HEK293 (cell line): ENCODE results near the gene OSTM1.

ENCODE experiments used
- CTCF ChIA-PET: fragments of 350-600 bp; formaldehyde crosslinking; extraction: SDS; loops from one replicate; lab custom pipeline; 2021; ENCODE audit warnings: antibody characterized with exemption; lab: Yijun Ruan, JAX
- POLR2A ChIA-PET: fragments of 300-600 bp; formaldehyde crosslinking; extraction: SDS; loops from one replicate; lab custom pipeline; 2020; ENCODE audit warnings: antibody characterized with exemption, inconsistent platforms; lab: Yijun Ruan, JAX
- H3K27ac ChIP-seq: fragments of 200-500 bp; sonication (Bioruptor generic); 2 replicates; pipeline ENCODE4 v1.5.1; 2014; ENCODE audit warnings: low read depth, low read length, control low read depth, inconsistent platforms; ENCODE audit errors: extremely low read depth
- H3K36me3 ChIP-seq, 2 experiments: fragments of 200-500 bp in 1 of 2; sonication (Bioruptor generic) in 1 of 2; 1 replicate in 1 of 2; 2 replicates in 1 of 2; pipeline ENCODE4 v1.5.1; 2014 to 2017; ENCODE audit warnings: inconsistent platforms in 2 of 2, low read length in 2 of 2; ENCODE audit not compliant: control insufficient read depth in 2 of 2, insufficient read depth in 1 of 2
- H3K4me1 ChIP-seq: fragments of 200-500 bp; sonication (Bioruptor generic); 2 replicates; pipeline ENCODE4 v1.5.1; 2014; ENCODE audit warnings: mild to moderate bottlenecking, low read length, inconsistent platforms; ENCODE audit not compliant: control insufficient read depth, insufficient read depth
- H3K4me3 ChIP-seq: 2 replicates; pipeline ENCODE4 v1.5.1; 2011; ENCODE audit warnings: low read depth, mild to moderate bottlenecking, control low read depth, low read length, moderate library complexity
- H3K9me3 ChIP-seq: fragments of 200-500 bp; sonication (Bioruptor generic); 2 replicates; pipeline ENCODE4 v1.5.1; 2014; ENCODE audit warnings: low read depth, low read length, inconsistent platforms; ENCODE audit not compliant: control insufficient read depth, insufficient read depth
- BCL11B ChIP-seq: fragments of 450-650 bp; formaldehyde crosslinking; IDR thresholded peaks from 2 replicates; pipeline ENCODE4 v1.5.1; 2016; ENCODE audit warnings: low read depth, missing biosample characterization, missing genetic modification characterization
- ELK4 ChIP-seq: IDR thresholded peaks from 2 replicates; pipeline ENCODE4 v1.6.1; 2011; ENCODE audit warnings: mild to moderate bottlenecking, low read depth, low read length, borderline replicate concordance
- HIC1 ChIP-seq: fragments of 450-650 bp; formaldehyde crosslinking; IDR thresholded peaks from 2 replicates; pipeline ENCODE4 v1.5.1; 2016; ENCODE audit warnings: missing biosample characterization, missing genetic modification characterization
- IKZF3 ChIP-seq: fragments of 450-650 bp; IDR thresholded peaks from 2 replicates; pipeline ENCODE4 v1.5.0; 2018; ENCODE audit warnings: missing biosample characterization, mild to moderate bottlenecking, missing genetic modification characterization, moderate library complexity
- MYNN ChIP-seq: fragments of 450-650 bp; formaldehyde crosslinking; IDR thresholded peaks from 2 replicates; pipeline ENCODE4 v1.5.1; 2016; ENCODE audit warnings: missing biosample characterization, missing genetic modification characterization, borderline replicate concordance
- OSR2 ChIP-seq: fragments of 450-650 bp; formaldehyde crosslinking; IDR thresholded peaks from 2 replicates; pipeline ENCODE4 v1.5.1; 2016; ENCODE audit warnings: missing biosample characterization, missing genetic modification characterization
- OVOL3 ChIP-seq: fragments of 450-650 bp; formaldehyde crosslinking; IDR thresholded peaks from 2 replicates; pipeline ENCODE4 v1.5.1; 2016; ENCODE audit warnings: missing biosample characterization, missing genetic modification characterization
- PRDM10 ChIP-seq: fragments of 450-650 bp; formaldehyde crosslinking; IDR thresholded peaks from 2 replicates; pipeline ENCODE4 v1.5.1; 2016; ENCODE audit warnings: missing biosample characterization, missing genetic modification characterization
- ZBTB21 ChIP-seq: fragments of 450-650 bp; formaldehyde crosslinking; IDR thresholded peaks from 2 replicates; pipeline ENCODE4 v1.5.1; 2017; ENCODE audit warnings: missing biosample characterization, missing genetic modification characterization
- ZFP37 ChIP-seq: fragments of 450-650 bp; formaldehyde crosslinking; IDR thresholded peaks from 2 replicates; pipeline ENCODE4 v1.5.1; 2016; ENCODE audit warnings: missing biosample characterization, missing genetic modification characterization
- ZNF114 ChIP-seq: fragments of 450-650 bp; formaldehyde crosslinking; IDR thresholded peaks from 2 replicates; pipeline ENCODE4 v1.5.0; 2017; ENCODE audit warnings: missing biosample characterization, missing genetic modification characterization
- ZNF18 ChIP-seq: fragments of 450-650 bp; formaldehyde crosslinking; IDR thresholded peaks from 2 replicates; pipeline ENCODE4 v1.5.1; 2016; ENCODE audit warnings: missing biosample characterization, missing genetic modification characterization
- ZNF211 ChIP-seq: fragments of 450-650 bp; formaldehyde crosslinking; IDR thresholded peaks from 2 replicates; pipeline ENCODE4 v1.5.1; 2016; ENCODE audit warnings: low read depth, missing biosample characterization, missing genetic modification characterization
- ZNF221 ChIP-seq: fragments of 450-650 bp; formaldehyde crosslinking; IDR thresholded peaks from 2 replicates; pipeline ENCODE4 v1.5.1; 2017; ENCODE audit warnings: missing biosample characterization, missing genetic modification characterization, borderline replicate concordance
- ZNF24 ChIP-seq: fragments of 450-650 bp; formaldehyde crosslinking; IDR thresholded peaks from 2 replicates; pipeline ENCODE4 v1.5.1; 2016; ENCODE audit warnings: missing biosample characterization, missing genetic modification characterization
- ZNF362 ChIP-seq: fragments of 450-650 bp; formaldehyde crosslinking; IDR thresholded peaks from 2 replicates; pipeline ENCODE4 v1.5.1; 2016; ENCODE audit warnings: missing biosample characterization, missing genetic modification characterization
- ZNF398 ChIP-seq: fragments of 450-650 bp; formaldehyde crosslinking; IDR thresholded peaks from 2 replicates; pipeline ENCODE4 v1.5.1; 2017; ENCODE audit warnings: missing biosample characterization, missing genetic modification characterization
- ZNF473 ChIP-seq: fragments of 450-650 bp; formaldehyde crosslinking; IDR thresholded peaks from 2 replicates; pipeline ENCODE4 v1.5.1; 2017; ENCODE audit warnings: missing biosample characterization, missing genetic modification characterization
- ZNF501 ChIP-seq: fragments of 450-650 bp; formaldehyde crosslinking; IDR thresholded peaks from 2 replicates; pipeline ENCODE4 v1.5.1; 2016; ENCODE audit warnings: missing biosample characterization, missing genetic modification characterization
- ZNF529 ChIP-seq: fragments of 450-650 bp; formaldehyde crosslinking; IDR thresholded peaks from 2 replicates; pipeline ENCODE4 v1.5.1; 2017; ENCODE audit warnings: missing genetic modification characterization, missing biosample characterization; ENCODE audit not compliant: insufficient replicate concordance
- ZNF658 ChIP-seq: fragments of 450-650 bp; formaldehyde crosslinking; IDR thresholded peaks from 2 replicates; pipeline ENCODE4; 2016; ENCODE audit warnings: missing biosample characterization, missing genetic modification characterization
- ZNF677 ChIP-seq: fragments of 450-650 bp; IDR thresholded peaks from 2 replicates; pipeline ENCODE4 v1.5.0; 2018; ENCODE audit warnings: missing biosample characterization, mild to moderate bottlenecking, missing genetic modification characterization, moderate library complexity
- ZNF785 ChIP-seq: fragments of 450-650 bp; formaldehyde crosslinking; IDR thresholded peaks from 2 replicates; pipeline ENCODE4 v1.5.1; 2016; ENCODE audit warnings: missing biosample characterization, missing genetic modification characterization
- ZXDB ChIP-seq: fragments of 450-650 bp; formaldehyde crosslinking; IDR thresholded peaks from 2 replicates; pipeline ENCODE4 v1.5.1; 2016; ENCODE audit warnings: missing biosample characterization, missing genetic modification characterization

OSTM1 gene

DNA sequence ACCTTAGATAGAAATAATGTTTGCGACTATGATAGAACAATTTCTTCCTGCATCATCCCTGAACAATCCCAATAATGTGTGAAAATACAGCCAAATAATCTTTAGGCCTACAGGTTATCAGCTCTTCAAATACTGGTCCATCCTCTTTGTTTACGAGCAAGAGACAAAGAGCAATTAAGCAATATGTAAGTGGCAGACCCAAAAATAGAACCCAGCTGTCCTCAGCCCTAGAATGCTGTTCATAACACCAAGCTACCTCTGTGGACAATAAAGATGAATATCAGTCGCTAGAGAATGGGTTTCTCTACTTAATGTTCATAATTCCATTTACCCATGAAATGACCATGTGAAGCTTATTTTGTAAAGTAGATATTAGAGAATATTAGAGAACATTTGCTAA is 28.4 kb upstream of the OSTM1 start:
- no peaks in the 10 kb centered on the region for H3K4me1 ChIP-seq
- ChIA-PET CTCF (interaction anchor here (2.1 kb wide), 1 partner anchor 9 kb away, joined by 14 read pairs; no protein-coding TSS in a partner anchor), POLR2A (no interaction called here)
- TF ChIP-seq ZNF473 (tag by site-specific recombination) (no peak), ZNF24 (tag by site-specific recombination) (no peak), ZNF658 (tag by site-specific recombination) (no peak), ZNF785 (tag by site-specific recombination) (no peak), PRDM10 (tag by site-specific recombination) (no peak), ZNF501 (tag by site-specific recombination) (no peak), ZNF211 (tag by site-specific recombination) (no peak), ELK4 (no peak), ZNF221 (tag by site-specific recombination) (no peak), ZNF677 (tag by site-specific recombination) (no peak), ZNF18 (tag by site-specific recombination) (no peak), MYNN (no peak), BCL11B (tag by site-specific recombination) (no peak)
- no peak overlapping the region for H3K27ac ChIP-seq
- no peak overlapping the region for H3K4me3 ChIP-seq
- H3K9me3 ChIP-seq = no peaks in the 10 kb centered on the region
- no peaks in the 10 kb centered on the region for H3K36me3 ChIP-seq

DNA sequence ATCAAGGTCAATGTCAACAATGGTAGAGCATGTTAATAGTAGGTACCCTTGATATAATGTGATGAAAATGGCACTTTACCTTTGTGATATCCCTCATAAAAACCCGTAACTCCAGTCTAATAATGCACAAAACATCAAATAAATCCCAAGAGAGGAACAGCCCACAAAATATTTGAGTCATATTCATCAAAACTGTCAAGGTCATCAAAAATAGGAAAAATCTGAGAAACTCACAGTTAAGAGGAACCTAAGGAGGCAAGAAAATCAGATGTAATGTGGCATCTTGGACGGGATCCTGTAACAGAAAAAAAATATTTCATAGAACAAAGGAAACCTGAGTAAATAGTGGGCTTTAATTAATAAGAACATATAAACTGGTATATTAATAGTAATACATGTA is 25.5 kb upstream of the OSTM1 start:
- Histone ChIP-seq H3K4me3 (no peak overlapping the region), H3K36me3 (no peaks in the 10 kb centered on the region), H3K4me1 (no peaks in the 10 kb centered on the region), H3K9me3 (no peaks in the 10 kb centered on the region), H3K27ac (no peak overlapping the region)
- CTCF ChIA-PET = no interaction called here
- POLR2A ChIA-PET = no interaction called here
- TF ChIP-seq OVOL3 (tag by site-specific recombination) (no peak), OSR2 (tag by site-specific recombination) (no peak), IKZF3 (no peak), ZNF398 (tag by site-specific recombination) (no peak), ZBTB21 (tag by site-specific recombination) (no peak), ZNF658 (tag by site-specific recombination) (no peak), ZFP37 (no peak), ZNF529 (no peak), ZNF362 (tag by site-specific recombination) (no peak), ZNF114 (tag by site-specific recombination) (no peak), ZXDB (tag by site-specific recombination) (no peak), HIC1 (tag by site-specific recombination) (no peak)
